AG04449 (cell line): Measurements from ENCODE around the gene ISOC2.
A peak's percentile ranks its signal among the peaks of the same experiment; 100 is the strongest.
"Not testable (repeated sequence)": the region's sequence is repeated elsewhere in the genome, so short reads cannot be mapped to it uniquely, and the experiment has no call there.

Source experiments
- CTCF ChIA-PET: fragments of 350-600 bp; formaldehyde crosslinking; extraction: SDS; loops from one replicate; lab custom pipeline; 2021; ENCODE audit warnings: antibody characterized with exemption; lab: Yijun Ruan, JAX
- POLR2A ChIA-PET: fragments of 400-600, 350-600 bp; formaldehyde crosslinking; extraction: SDS; loops from one replicate; lab custom pipeline; 2020; ENCODE audit warnings: antibody characterized with exemption, inconsistent platforms; lab: Yijun Ruan, JAX
- DNase-seq: peaks from one replicate; pipeline ENCODE4 v3.0.0-alpha.2; 2010; ENCODE audit warnings: low read depth, low spot score
- H3K4me3 ChIP-seq: 2 replicates; pipeline ENCODE4 v1.5.1; 2011; ENCODE audit warnings: low read depth, mild to moderate bottlenecking, control low read depth, low read length
- CTCF ChIP-seq: IDR thresholded peaks from one replicate; pipeline ENCODE4 v1.5.1; 2011; ENCODE audit warnings: mild to moderate bottlenecking, moderate library complexity, low read length, control low read depth, inconsistent platforms; ENCODE audit not compliant: insufficient read depth; ENCODE audit errors: missing control alignments

Gene ISOC2

GRCh38 chr19:55407800-55408532 lies 53.5 kb downstream of the ISOC2 start:
- ChIA-PET POLR2A (interaction anchor here (0.5 to 3.4 kb wide), 42 partner anchors 9 to 321 kb away, joined by 3 to 86 read pairs (median 4); partner anchors contain the start of genes FIZ1, HSPBP1, IL11 and ISOC2), CTCF (interaction anchor here (0.8 to 2.8 kb wide), 9 partner anchors 10 to 267 kb away, joined by 3 to 42 read pairs (median 6); partner anchors contain the start of gene TMEM238)
- H3K4me3 ChIP-seq = peak overlapping the region; percentile 84
- peak; percentile 95 for DNase-seq
- no peak for TF ChIP-seq CTCF

- not testable (repeated sequence) for DNase-seq
- ChIA-PET CTCF (interaction anchor here (1.0 to 2.0 kb wide), 2 partner anchors 11 to 60 kb away, joined by 4 to 7 read pairs; no protein-coding TSS in a partner anchor), POLR2A (interaction anchor here (0.6 to 3.4 kb wide), 46 partner anchors 8 to 321 kb away, joined by 3 to 86 read pairs (median 4); partner anchors contain the start of genes FIZ1, HSPBP1, IL11 and ISOC2)
- peak within 1 kb of the TSS; percentile 84 for H3K4me3 ChIP-seq
These were observed 54.0 kb downstream of the ISOC2 start, which contains the start of gene UBE2S for GRCh38 chr19:55407550-55407799. UBE2S (minus strand) TSS chr19:55407788; CDS start chr19:55407589, 199 bp downstream.

- CTCF ChIA-PET = interaction anchor here (1.0 to 2.7 kb wide), 4 partner anchors 11 to 266 kb away, joined by 3 to 8 read pairs (median 6); no protein-coding TSS in a partner anchor
- DNase-seq = no peak
- no peak for TF ChIP-seq CTCF
- POLR2A ChIA-PET = interaction anchor here (0.6 to 3.4 kb wide), 33 partner anchors 8 to 321 kb away, joined by 3 to 86 read pairs (median 6); partner anchors contain the start of genes HSPBP1, IL11, ISOC2 and KMT5C
- peak overlapping the region; percentile 84 for H3K4me3 ChIP-seq
These were observed 54.5 kb downstream of the ISOC2 start for GRCh38 chr19:55406826-55407549.

- no peak for TF ChIP-seq CTCF
- ChIA-PET POLR2A (interaction anchor here (0.6 to 3.4 kb wide), 12 partner anchors 7 to 288 kb away, joined by 3 to 86 read pairs (median 5); partner anchors contain the start of genes PPP1R12C, RPL28, SYT5 and TMEM238), CTCF (interaction anchor here (0.8 to 2.7 kb wide), 6 partner anchors 12 to 265 kb away, joined by 3 to 8 read pairs (median 4); no protein-coding TSS in a partner anchor)
- H3K4me3 ChIP-seq = peak overlapping the region; percentile 84
- no peak for DNase-seq
These were observed 55.2 kb downstream of the ISOC2 start for GRCh38 chr19:55406091-55406825.

- ChIA-PET CTCF (interaction anchor here (0.8 to 2.7 kb wide), 7 partner anchors 12 to 265 kb away, joined by 3 to 8 read pairs (median 4); no protein-coding TSS in a partner anchor), POLR2A (interaction anchor here (0.6 to 3.4 kb wide), 6 partner anchors 15 to 157 kb away, joined by 3 to 86 read pairs (median 4); partner anchors contain the start of gene RPL28)
- TF ChIP-seq CTCF = no peak
- no peak for DNase-seq
- peak overlapping the region; percentile 84 for H3K4me3 ChIP-seq
These were observed 55.8 kb downstream of the ISOC2 start for GRCh38 chr19:55405638-55406037.
